Measurements from ENCODE around the gene CARNS1.

The CARNS1 gene

GRCh38 chr11:67456068-67456705 is 40.7 kb downstream of the CARNS1 start:
- DNase-seq (ENCODE audit: extremely low read depth, low read depth) = no peak
- TF ChIP-seq CTCF (IDR thresholded peaks at IDR 0.05; ENCODE audit: low read depth, low read length, missing control alignments) = no peak
- H3K4me3 ChIP-seq (replicated peaks; ENCODE audit: low read depth, low read length) = no peak overlapping the region

GRCh38 chr11:67457453-67457852 is 42.0 kb downstream of the CARNS1 start:
- H3K4me3 ChIP-seq (replicated peaks; ENCODE audit: low read depth, low read length) = no peak overlapping the region
- TF ChIP-seq CTCF (IDR thresholded peaks at IDR 0.05; ENCODE audit: low read depth, low read length, missing control alignments) = no peak
- no peak for DNase-seq (ENCODE audit: extremely low read depth, low read depth)

- no peak for DNase-seq (ENCODE audit: extremely low read depth, low read depth)
- TF ChIP-seq CTCF (IDR thresholded peaks at IDR 0.05; ENCODE audit: low read depth, low read length, missing control alignments) = no peak
- H3K4me3 ChIP-seq (replicated peaks; ENCODE audit: low read depth, low read length) = no peak overlapping the region
Measured at GRCh38 chr11:67458266-67458665, 42.8 kb downstream of the CARNS1 start.

GRCh38 chr11:67463186-67463585 is 47.7 kb downstream of the CARNS1 start:
- no peak for TF ChIP-seq CTCF (IDR thresholded peaks at IDR 0.05; ENCODE audit: low read depth, low read length, missing control alignments)
- no peak for DNase-seq (ENCODE audit: extremely low read depth, low read depth)
- no peak overlapping the region for H3K4me3 ChIP-seq (replicated peaks; ENCODE audit: low read depth, low read length)

GRCh38 chr11:67463680-67464410 is 48.4 kb downstream of the CARNS1 start:
- no peak for TF ChIP-seq CTCF (IDR thresholded peaks at IDR 0.05; ENCODE audit: low read depth, low read length, missing control alignments)
- H3K4me3 ChIP-seq (replicated peaks; ENCODE audit: low read depth, low read length) = peak overlapping the region; percentile 51; the same call in 1 of the 2 replicates
- DNase-seq (ENCODE audit: extremely low read depth, low read depth) = no peak

- peak overlapping the region; percentile 51 for H3K4me3 ChIP-seq (replicated peaks; ENCODE audit: low read depth, low read length)
- no peak for DNase-seq (ENCODE audit: extremely low read depth, low read depth)
- no peak for TF ChIP-seq CTCF (IDR thresholded peaks at IDR 0.05; ENCODE audit: low read depth, low read length, missing control alignments)
Measured at GRCh38 chr11:67464411-67465188, 49.1 kb downstream of the CARNS1 start.

Measured in HFF-Myc (cell line).